Erythroblast (primary cell): Measurements from ENCODE around the gene FRK.

Experiments
- GATA1 ChIP-seq: IDR thresholded peaks from 2 replicates; pipeline ENCODE4 v1.6.1; 2011; ENCODE audit warnings: low read depth, mild to moderate bottlenecking, control low read depth, low read length, moderate library complexity
- POLR2A ChIP-seq: IDR thresholded peaks from 2 replicates; pipeline ENCODE4 v1.6.1; 2011; ENCODE audit warnings: mild to moderate bottlenecking, low read length

DNA sequence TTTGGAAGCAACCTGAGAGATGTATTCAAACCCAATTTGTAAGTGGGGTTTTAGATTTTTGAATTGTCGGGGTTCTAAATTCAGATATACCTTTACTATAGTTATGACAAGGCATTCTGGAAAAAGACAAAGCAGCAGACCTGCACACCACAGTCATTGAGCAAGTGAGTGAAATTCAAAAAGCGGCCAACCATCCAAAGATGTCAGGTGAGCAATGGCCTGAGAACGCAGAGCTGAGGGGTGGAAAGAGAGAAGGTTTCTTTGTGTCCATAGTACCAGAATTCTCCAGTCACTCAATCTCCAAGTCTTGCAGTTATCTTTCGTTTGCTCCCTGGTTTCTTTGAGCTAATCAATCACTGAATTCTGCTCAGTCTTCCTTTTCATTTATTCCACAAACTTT is 1.8 kb upstream of the FRK start:
- TF ChIP-seq POLR2A (no peak), GATA1 (no peak)
